Spleen (tissue), 11 donors: ENCODE data around the gene ATRN. TPM values are rescaled to one million over a fixed set of nuclear protein-coding genes. Genes with fewer than 3 reads are reported as not detected.

Source experiments
- DNase-seq: peaks from one replicate; pipeline ENCODE4 v3.0.0-alpha.2; 2020
- H3K27ac ChIP-seq, 8 donors: fragments of 200-600 bp; sonication (generic) in 7 of 8; 1 replicate in 4 of 8; 2 replicates in 4 of 8; pipeline versions ENCODE4 v1.5.0 to v1.8.0; 2016 to 2021; ENCODE audit warnings: inconsistent platforms in 4 of 8, mild to moderate bottlenecking in 4 of 8, moderate library complexity in 1 of 8
- H3K27me3 ChIP-seq, 7 donors: fragments of 200-600 bp; sonication (generic) in 6 of 7; replicated peaks in 1 of 7; 1 replicate in 4 of 7; 2 replicates in 3 of 7; pipeline versions ENCODE4 v1.5.0 to v1.8.0; 2016 to 2021; ENCODE audit warnings: inconsistent platforms in 3 of 7, mild to moderate bottlenecking in 1 of 7
- H3K36me3 ChIP-seq, 6 donors: fragments of 200-600 bp; sonication (generic) in 5 of 6; 1 replicate in 4 of 6; 2 replicates in 2 of 6; pipeline versions ENCODE4 v1.5.0 to v1.8.0; 2016 to 2021; ENCODE audit warnings: inconsistent platforms in 2 of 6
- H3K4me1 ChIP-seq, 6 donors: fragments of 200-600 bp; sonication (generic) in 5 of 6; 1 replicate in 3 of 6; 2 replicates in 3 of 6; pipeline versions ENCODE4 v1.5.0 to v1.8.0; 2016 to 2021; ENCODE audit warnings: inconsistent platforms in 3 of 6
- H3K4me3 ChIP-seq, 8 donors: fragments of 200-600 bp; sonication (generic) in 7 of 8; 1 replicate in 4 of 8; 2 replicates in 4 of 8; pipeline versions ENCODE4 v1.5.0 to v1.8.0; 2016 to 2021; ENCODE audit warnings: inconsistent platforms in 4 of 8, mild to moderate bottlenecking in 4 of 8, moderate library complexity in 2 of 8
- H3K9me3 ChIP-seq, 8 donors: fragments of 200-600 bp; sonication (generic) in 7 of 8; 1 replicate in 4 of 8; 2 replicates in 4 of 8; pipeline versions ENCODE4 v1.5.0 to v1.8.0; 2016 to 2021; ENCODE audit warnings: inconsistent platforms in 4 of 8
- CTCF ChIP-seq, 11 experiments: fragments of 200-600 bp in 7 of 11; fragments of 450-650 bp in 4 of 11; sonication (generic) in 4 of 11; IDR thresholded peaks in 8 of 11; conservative IDR thresholded peaks in 3 of 11; 1 replicate in 7 of 11; 2 replicates in 4 of 11; pipeline versions ENCODE4 v1.4.0 to v1.8.0; 2016 to 2021; ENCODE audit warnings: antibody characterized with exemption in 11 of 11, inconsistent platforms in 4 of 11, mild to moderate bottlenecking in 1 of 11
- POLR2A ChIP-seq, 3 donors: fragments of 450-650 bp; IDR thresholded peaks; one replicate each; pipeline ENCODE4 v1.5.1; 2017; ENCODE audit warnings: antibody characterized with exemption in 3 of 3, mild to moderate bottlenecking in 1 of 3
- POLR2AphosphoS5 ChIP-seq, 3 donors: sonication (generic); formaldehyde crosslinking; IDR thresholded peaks; one replicate each; pipeline ENCODE4 v1.5.1; 2017; ENCODE audit warnings: antibody characterized with exemption in 3 of 3
- WGBS, 5 donors: extraction: QIAGEN DNeasy Blood & Tissue Kit in 3 of 5; methylation state at CpG; one replicate each; pipeline versions ENCODE4 v1.1.5 to v1.1.7; 2013 to 2018; 5-methylcytosine and 5-hydroxymethylcytosine counted together
- intact Hi-C: fragments of 100-400 bp; cut with DNase I; formaldehyde crosslinking; loops from one replicate; pipeline ENCODE4 v1.15.0; 2023; ENCODE audit warnings: low total_unique reads
- polyA plus RNA-seq, 3 donors: library from polyadenylated mRNA; stranded (reverse); fragments of 200-250 nt; gene quantifications; one replicate each; pipeline ENCODE4 v1.2.1, GENCODE V29; 2013
- total RNA-seq, 7 donors: library from RNA; depleted of rRNA in 3 of 7; stranded (reverse); fragments of >200 nt in 3 of 7; fragmentation: NEBNext Ultra II Directional in 4 of 7; extraction: Animal tissue kit (Norgen Biotek cat#: 25700) in 4 of 7; gene quantifications; one replicate each; pipeline versions ENCODE4 v1.1.0 to v1.2.1, GENCODE V29; 2016 to 2021
- donor health status: healthy with polysubstance abuse.
- donor health status: DM: no; HTN: no; CAD: no; lungs with moderate emphysema.
- donor health status: DM: no; HTN: no; CAD: no.
- donor health status: Bipolar disorder and iron deficiency.
- donor health status: healthy.
- donor health status: DM: no; HTN: no; CAD: no.
- donor health status: DM: yes; HTN: yes; CAD: no.

ATRN gene
- total and polyA plus RNA-seq, 10 donors: 1.8 to 49.9 (median 27.6) TPM

- H3K4me1 ChIP-seq: peaks cover 0 to 29% (median 21%) of the 10 kb centered on the region in 6 donors
- intact Hi-C loops: no loop called here
- TF ChIP-seq CTCF (IDR thresholded peaks at IDR 0.05 in 8 of 11, conservative IDR thresholded peaks at IDR 0.05 in 3 of 11) (no peak), POLR2A (IDR thresholded peaks at IDR 0.05) (no peak), POLR2AphosphoS5 (IDR thresholded peaks at IDR 0.05) (no peak)
- H3K27ac ChIP-seq: no peak overlapping the region
- no peak for DNase-seq
- H3K9me3 ChIP-seq: no peaks in the 10 kb centered on the region
- 44 to 54% (median 49%) methylated on average over 16 to 23 of the region's 23 CpGs for WGBS, 5 donors
- no peaks in the 10 kb centered on the region for H3K36me3 ChIP-seq
- peak overlapping the region in 3 of 8 donors; percentile 6 to 54 (median 9) for H3K4me3 ChIP-seq
- H3K27me3 ChIP-seq: peaks cover 0 to 94% (median 53%) of the 10 kb centered on the region in 7 donors
These were observed 201.2 kb downstream of the ATRN start for GRCh38 chr20:3671986-3672546.

GRCh38 chr20:3672547-3673171, 201.8 kb downstream of the ATRN start:
- H3K27me3 ChIP-seq: peaks cover 0 to 92% (median 53%) of the 10 kb centered on the region in 7 donors
- 9 to 20% (median 10%) methylated on average over 15 to 58 of the region's 58 CpGs for WGBS, 5 donors
- no peak for TF ChIP-seq POLR2AphosphoS5 (IDR thresholded peaks at IDR 0.05)
- TF ChIP-seq POLR2A (IDR thresholded peaks at IDR 0.05): no peak
- TF ChIP-seq CTCF (IDR thresholded peaks at IDR 0.05 in 8 of 11, conservative IDR thresholded peaks at IDR 0.05 in 3 of 11): no peak
- no peak for DNase-seq
- H3K4me3 ChIP-seq: peak overlapping the region in 4 of 8 donors; percentile 2 to 54 (median 8)
- H3K36me3 ChIP-seq: no peaks in the 10 kb centered on the region
- intact Hi-C loops: no loop called here
- no peak overlapping the region for H3K27ac ChIP-seq
- no peaks in the 10 kb centered on the region for H3K9me3 ChIP-seq
- peaks cover 0 to 35% (median 24%) of the 10 kb centered on the region in 6 donors for H3K4me1 ChIP-seq

- no peaks in the 10 kb centered on the region for H3K36me3 ChIP-seq
- TF ChIP-seq POLR2AphosphoS5 (IDR thresholded peaks at IDR 0.05) (no peak), CTCF (IDR thresholded peaks at IDR 0.05 in 8 of 11, conservative IDR thresholded peaks at IDR 0.05 in 3 of 11) (no peak), POLR2A (IDR thresholded peaks at IDR 0.05) (no peak)
- H3K4me1 ChIP-seq: peaks cover 0 to 40% (median 26%) of the 10 kb centered on the region in 6 donors
- 41 to 65% (median 50%) methylated on average over 35 to 90 of the region's 90 CpGs for WGBS, 5 donors
- H3K27ac ChIP-seq: no peak overlapping the region
- H3K9me3 ChIP-seq: no peaks in the 10 kb centered on the region
- intact Hi-C loops: no loop called here
- no peak overlapping the region for H3K4me3 ChIP-seq
- H3K27me3 ChIP-seq: peaks cover 0 to 95% (median 53%) of the 10 kb centered on the region in 7 donors
- no peak for DNase-seq
These were observed 202.6 kb downstream of the ATRN start for GRCh38 chr20:3673221-3674070.
